GM10248 (cell line): ENCODE measurements around the gene FBXO31.

Source experiments
- CTCF ChIA-PET: fragments of 300-600 bp; sonication (Branson Sonifier 250); formaldehyde crosslinking; extraction: SDS; loops from one replicate; lab custom pipeline; 2021; ENCODE audit warnings: antibody characterized with exemption; lab: Yijun Ruan, JAX
- POLR2A ChIA-PET: fragments of 350-650 bp; sonication (Branson Sonifier 250); formaldehyde crosslinking; extraction: SDS; loops from one replicate; lab custom pipeline; 2020; ENCODE audit warnings: antibody characterized with exemption; lab: Yijun Ruan, JAX
- DNase-seq: peaks from one replicate; pipeline ENCODE4 v3.0.0; 2012; ENCODE audit errors: extremely low spot score
- CTCF ChIP-seq: IDR thresholded peaks from 2 replicates; pipeline ENCODE4 v1.5.1; 2012; ENCODE audit warnings: mild to moderate bottlenecking, low read depth; ENCODE audit errors: extremely low read depth, missing control alignments, control extremely low read depth

FBXO31 gene

GRCh38 chr16:87339086-87339723 is 44.4 kb downstream of the FBXO31 start:
- no peak for DNase-seq
- ChIA-PET POLR2A (interaction anchor here (0.5 kb wide), 1 partner anchor 42 kb away, joined by 3 read pairs; no protein-coding TSS in a partner anchor), CTCF (interaction anchor here (1.0 kb wide), 1 partner anchor 12 kb away, joined by 3 read pairs; no protein-coding TSS in a partner anchor)
- TF ChIP-seq CTCF: no peak

- POLR2A ChIA-PET: no interaction called here
- DNase-seq: no peak
- CTCF ChIA-PET: no interaction called here
- TF ChIP-seq CTCF: no peak
These were observed 45.3 kb downstream of the FBXO31 start for GRCh38 chr16:87338155-87338765.

GRCh38 chr16:87337262-87337771 is 46.3 kb downstream of the FBXO31 start:
- ChIA-PET CTCF (no interaction called here), POLR2A (no interaction called here)
- no peak for DNase-seq
- TF ChIP-seq CTCF: no peak

GRCh38 chr16:87336434-87337240 is 46.9 kb downstream of the FBXO31 start:
- CTCF ChIA-PET: interaction anchor here (0.9 kb wide), 1 partner anchor 19 kb away, joined by 3 read pairs; the partner anchor contains the start of gene C16orf95
- POLR2A ChIA-PET: no interaction called here
- no peak for DNase-seq
- no peak for TF ChIP-seq CTCF

GRCh38 chr16:87335625-87336433 is 47.7 kb downstream of the FBXO31 start:
- ChIA-PET POLR2A (no interaction called here), CTCF (interaction anchor here (0.6 to 0.9 kb wide), 2 partner anchors 18 to 66 kb away, joined by 3 read pairs; partner anchors contain the start of gene C16orf95)
- DNase-seq: no peak
- no peak for TF ChIP-seq CTCF
